Ramos (cell line): ENCODE data around the gene PEPD.

ENCODE experiments used
- in situ Hi-C: fragments of 300-500 bp; cut with MboI; formaldehyde crosslinking; loops from one replicate; pipeline ENCODE4 v1.14.3; 2022; ENCODE audit warnings: low sequenced_read_pairs; ENCODE audit not compliant: unreplicated experiment

PEPD gene

DNA sequence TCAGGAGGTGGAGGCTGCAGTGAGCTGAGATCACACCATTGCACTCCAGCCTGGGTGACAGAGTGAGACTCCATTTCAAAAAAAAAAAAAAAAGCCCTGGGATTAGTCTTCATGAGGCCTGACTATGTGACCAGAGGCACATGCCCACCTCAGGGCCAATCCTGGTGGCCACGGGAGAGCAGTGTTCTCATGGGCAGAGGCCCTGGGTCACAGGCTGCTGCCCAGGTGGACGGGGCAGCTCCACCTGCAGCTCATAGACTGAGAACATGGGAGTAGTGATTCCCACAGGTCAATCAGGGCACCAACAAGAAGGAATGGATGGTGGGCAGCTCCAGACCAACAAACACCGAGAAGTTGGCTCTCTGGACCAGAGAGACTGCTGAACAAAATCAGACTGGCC lies 26.1 kb upstream of the PEPD start:
- in situ Hi-C loops = no loop called here

DNA sequence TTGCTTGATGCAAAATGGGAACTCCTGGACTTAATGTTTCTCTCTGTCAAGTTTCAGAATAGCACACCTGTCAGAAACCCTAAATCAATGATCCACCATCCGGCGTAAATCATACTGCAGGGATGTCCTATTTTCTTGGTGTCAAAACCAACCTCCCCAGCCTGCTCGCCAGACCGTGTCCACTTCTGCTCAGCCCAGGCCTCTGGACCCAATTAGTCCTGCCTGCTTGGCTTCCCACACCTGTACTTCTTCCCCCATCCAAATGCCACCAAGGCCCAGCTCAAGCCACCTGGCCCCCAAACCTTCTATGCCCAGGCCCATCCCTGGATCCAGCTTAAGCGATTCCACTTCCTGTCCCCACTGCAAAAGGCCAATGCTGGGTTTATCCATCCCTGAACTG lies 25.1 kb upstream of the PEPD start:
- in situ Hi-C loops = no loop called here

DNA sequence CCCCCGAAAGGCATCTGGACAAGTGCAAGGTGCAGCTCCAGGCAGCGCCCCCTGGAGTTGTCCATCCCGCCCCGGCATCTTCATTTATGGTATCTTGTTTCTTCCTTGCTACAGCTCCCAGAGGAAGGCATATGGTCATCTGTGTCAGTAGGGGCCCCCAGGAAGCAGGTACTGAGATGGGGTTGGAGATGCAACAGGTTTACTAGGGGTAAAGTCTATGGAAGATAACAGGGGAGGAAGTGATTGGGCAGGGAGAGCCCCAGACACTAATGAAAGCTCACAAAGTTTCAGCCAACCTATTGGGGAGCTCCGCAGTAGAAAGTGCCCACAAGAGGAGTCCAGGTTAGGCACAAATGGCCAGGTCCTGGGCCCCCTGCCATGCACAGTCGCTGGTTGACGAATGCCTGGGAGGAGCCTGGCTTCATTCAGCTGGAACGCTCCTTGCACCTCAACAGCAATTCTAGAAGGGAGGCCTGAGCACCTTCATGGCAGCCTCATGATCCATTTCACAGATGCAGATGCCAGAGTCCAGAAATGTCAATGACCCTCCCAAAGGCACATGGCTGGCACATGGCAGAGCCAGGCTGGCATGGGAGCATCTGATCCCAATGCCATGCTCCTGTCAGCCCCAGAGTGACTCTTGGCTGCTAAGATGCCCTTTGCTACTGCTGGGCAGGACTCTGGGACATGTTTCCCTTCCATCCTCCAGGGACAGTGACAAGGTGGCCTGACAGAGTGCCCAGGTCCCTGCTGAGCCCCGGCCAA lies 23.8 kb upstream of the PEPD start:
- in situ Hi-C loops = no loop called here

DNA sequence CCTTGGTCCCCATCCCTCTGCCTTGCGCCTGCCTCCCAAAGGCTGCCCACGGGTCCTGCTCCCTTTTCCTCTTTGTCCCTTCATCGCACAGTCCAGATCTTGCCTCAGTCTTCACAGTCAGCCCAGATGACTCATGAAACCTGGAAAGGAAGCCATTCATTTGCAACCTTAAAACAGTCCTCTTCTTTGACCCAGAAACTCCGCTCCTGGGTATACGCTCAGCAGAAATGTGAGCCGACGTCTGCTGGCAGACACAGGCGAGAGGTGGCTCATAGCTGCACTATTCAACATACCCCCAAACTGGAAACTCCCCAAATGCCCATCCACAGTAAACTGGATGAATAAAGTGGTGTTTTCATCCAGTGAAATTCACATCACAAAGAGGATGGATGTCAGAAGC lies 13.6 kb upstream of the PEPD start:
- in situ Hi-C loops = no loop called here

DNA sequence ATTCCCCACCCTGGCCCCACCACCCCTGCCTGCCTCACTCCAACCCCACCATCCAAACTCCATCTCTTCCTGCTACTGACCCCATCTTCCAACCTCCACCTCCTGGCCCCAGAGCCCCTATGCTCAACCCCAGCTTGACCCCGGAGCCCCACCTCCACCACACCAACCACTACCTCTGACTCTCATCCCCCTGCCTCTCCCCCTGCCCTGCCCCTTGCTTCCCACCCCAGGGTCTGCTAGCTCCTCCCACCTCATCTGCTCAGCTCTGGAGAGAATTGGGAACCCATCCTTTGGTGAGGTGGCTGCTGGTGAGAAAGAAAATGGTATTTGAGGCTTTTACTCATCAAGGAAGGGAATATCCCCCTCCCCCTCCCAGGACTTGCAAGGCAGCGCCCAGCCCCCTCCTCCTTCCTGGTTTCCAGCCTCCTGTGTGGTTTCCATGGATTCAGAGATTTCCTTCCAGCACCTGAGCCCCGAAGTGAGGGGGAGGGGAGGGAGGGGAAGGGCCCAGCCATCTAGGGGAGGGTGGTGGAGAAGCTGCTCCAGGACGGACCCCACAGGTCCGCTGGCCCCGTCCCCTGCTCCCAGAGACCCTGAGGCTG lies 11.4 kb upstream of the PEPD start:
- in situ Hi-C loops = no loop called here

DNA sequence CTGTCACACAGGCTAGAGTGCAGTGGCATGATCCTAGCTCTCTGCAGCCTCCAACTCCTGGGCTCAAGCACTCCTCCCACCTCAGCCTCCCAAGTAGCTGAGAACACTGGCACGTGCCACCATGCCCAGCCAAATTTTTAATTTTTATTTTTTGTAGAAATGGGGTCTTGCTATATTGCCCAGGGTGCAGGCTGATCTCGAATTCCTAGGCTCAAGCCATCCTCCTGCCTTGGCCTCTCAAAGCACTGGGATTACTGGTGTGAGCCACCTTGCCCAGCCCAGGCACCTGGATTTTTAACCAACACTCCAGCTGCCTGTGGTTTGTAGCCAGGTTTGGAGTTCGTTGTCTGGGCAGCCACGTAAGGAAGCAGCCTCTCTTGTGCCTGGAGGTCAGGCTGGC lies 9.3 kb upstream of the PEPD start:
- in situ Hi-C loops = no loop called here

DNA sequence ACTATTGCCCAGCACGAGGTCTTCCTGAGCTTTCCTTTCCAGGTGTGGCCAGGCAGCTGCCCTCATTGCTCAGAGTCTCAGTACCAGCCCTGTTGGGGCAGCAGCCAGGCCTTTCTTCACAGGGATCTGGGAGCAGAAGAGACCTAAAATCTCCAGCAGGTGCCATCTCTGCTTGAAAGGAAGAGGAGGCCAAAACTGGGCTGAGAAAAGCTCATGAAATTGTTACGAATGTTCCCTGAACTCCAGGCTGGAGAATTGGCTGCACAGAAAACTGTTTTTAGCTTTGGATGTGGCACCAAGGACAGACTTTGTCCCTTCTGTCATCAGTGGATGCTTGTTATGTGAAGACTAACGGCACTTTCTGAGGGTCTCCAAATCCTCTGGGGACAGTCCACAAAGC lies 8.7 kb upstream of the PEPD start:
- in situ Hi-C loops = no loop called here

DNA sequence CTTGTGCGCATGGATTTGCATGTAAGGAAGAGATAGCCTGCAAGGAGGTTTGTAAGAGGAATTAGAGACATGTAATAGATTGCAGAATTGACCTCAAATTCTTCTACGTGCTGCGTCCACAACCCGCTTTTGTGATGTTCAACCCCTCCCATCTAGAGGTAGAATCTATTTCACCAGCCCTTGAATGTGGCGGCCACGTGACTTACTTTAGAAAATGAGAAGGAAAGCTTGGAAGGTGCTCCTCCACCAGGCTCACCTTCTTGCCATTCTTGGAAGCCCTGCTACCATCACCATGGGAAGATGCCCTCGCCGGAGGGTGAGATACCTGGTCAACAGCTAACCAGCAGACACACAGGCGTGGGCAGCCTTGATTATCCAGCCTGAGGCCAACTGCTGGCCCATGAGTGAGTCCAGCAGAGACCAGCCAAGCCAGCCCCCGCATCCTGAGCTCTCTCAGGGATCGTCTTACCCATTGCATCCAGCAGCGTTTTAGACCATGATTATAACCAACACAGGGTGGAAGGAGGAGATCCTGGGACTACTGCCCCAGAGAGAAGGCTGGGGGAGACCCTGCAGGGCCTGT lies 7.6 kb upstream of the PEPD start:
- in situ Hi-C loops = no loop called here

DNA sequence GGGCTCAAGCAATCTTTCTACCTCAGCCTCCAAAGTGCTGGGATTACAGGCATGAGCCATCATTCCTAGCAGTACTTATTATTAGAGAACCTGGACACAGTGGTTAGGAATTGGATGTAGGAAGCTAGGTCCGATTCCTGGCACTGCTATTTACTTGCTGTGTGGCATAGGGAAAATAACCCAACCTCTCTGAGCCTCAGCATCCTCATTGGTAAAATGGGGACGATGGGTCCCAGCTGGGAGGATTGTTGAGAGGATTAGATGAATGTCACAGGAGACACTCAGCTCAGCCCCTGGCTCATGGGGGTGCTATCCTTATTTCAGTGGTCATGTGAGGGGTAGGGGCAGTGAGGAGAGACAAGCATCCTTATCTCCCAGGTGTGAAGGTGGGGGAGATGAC lies 6.8 kb upstream of the PEPD start:
- in situ Hi-C loops = no loop called here

DNA sequence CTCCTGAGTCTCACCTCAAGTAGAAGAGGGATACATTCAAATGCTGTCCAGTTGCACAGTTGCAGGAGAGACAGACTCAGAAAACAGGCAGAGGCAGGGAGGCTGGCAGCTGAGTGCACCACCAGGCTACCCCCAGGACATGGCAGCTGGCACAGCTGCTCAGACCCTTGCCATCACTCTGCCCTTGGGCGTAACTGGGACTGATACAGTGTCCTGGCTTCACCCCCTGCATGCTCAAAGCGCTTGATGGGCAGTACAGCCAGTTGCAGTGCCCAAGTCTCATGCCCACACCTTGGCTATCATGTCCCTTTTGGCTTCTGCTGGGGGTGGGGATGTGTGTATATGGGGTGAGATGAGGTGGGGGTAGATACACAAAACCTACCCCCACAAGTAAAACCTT lies 5.5 kb upstream of the PEPD start:
- in situ Hi-C loops = no loop called here

DNA sequence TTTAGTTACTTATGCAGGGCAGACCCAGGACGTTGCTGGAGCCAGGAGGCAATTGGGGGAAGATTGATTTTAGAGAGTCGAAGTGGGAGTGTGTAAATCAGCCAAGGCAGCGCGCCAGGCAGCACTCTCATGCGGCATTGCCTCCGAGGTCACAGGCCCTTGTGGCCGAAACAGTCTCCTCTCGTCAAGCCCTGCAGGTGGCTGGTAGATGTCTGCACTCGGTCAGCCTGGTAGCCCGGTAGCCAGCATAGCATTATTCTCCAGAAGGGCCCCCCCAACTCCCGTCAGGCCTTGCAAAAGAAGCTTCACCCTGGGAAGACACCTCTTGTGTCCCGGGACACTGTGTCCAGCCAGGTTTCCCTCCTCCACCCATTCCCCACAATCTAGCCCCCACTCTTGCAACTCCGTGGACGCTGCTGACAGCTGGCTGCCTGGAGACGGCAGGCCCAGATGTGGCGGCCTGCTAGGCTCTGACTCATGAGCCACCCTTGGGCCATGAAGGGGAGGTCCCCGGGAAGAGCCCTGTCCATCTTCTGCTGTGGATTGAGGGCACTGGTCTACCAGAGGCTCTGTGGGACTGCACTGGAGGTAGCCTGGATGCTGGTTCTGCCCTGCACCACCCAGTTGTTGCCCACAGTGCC lies 2.6 kb upstream of the PEPD start:
- in situ Hi-C loops = no loop called here

DNA sequence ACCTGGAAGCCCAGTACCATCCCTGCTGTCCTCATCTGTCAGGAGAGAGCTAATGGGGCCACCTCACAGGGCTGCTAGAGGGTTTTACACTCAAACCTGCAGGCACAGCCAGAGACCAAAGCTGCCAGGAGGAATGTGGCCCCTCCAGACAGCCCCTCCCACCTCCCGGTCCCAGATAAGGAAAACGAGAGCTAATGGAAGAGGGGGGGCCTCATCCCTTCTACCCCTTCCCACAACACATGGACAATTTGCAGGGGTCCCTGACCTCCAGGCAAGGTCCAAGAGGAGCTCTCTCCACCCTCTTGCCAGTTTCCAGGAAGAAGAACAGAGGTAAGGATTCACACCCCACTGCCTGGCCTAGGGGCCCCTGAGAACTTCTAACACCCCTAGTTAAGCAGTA lies 1.6 kb upstream of the PEPD start:
- in situ Hi-C loops = no loop called here

DNA sequence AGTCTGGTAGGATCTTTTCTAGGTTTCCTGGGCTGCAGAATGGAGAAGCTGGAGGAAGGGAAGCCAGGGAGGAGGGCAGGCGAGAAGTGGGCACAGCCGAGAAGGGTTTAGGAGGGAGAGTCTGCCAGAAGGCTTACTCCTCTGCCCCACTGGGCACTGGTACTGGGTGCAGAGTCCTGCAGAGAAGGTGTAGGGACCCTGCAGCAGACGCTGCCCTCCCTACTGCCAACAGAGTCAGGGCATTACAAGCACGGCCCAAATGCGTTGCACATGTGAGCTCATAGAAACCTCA lies 726 bp upstream of the PEPD start:
- in situ Hi-C loops = no loop called here

DNA sequence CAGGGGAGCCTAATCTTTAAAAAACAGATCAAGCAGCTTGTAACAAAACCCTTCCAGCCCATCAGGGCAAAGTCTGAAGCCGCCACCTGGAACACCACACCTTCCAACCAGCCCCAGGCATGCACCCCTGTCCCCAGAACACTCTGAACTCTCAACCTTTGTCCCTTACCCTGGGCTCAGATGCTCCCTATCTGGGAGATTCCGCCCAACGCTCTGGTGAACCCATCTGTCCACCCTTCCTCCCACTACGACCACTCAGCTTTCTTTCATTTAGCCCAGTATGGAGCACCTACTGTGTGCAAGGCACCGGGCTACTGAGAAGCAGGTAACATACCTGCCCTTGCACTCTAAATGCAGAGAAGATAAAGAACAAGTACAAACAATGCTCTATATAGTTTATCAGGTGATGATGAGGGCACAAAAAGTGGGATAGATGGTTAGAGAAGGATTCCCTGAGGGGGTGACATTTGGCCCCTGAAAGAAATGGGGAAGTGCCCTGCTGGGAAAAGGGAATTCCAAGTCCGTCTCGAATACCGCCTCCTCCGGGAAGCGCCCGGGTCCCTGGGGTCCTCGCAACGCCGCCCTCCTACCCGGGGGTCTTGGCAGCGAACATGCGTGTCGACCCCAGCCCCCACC lies 629 bp downstream of the PEPD start:
- in situ Hi-C loops = no loop called here

DNA sequence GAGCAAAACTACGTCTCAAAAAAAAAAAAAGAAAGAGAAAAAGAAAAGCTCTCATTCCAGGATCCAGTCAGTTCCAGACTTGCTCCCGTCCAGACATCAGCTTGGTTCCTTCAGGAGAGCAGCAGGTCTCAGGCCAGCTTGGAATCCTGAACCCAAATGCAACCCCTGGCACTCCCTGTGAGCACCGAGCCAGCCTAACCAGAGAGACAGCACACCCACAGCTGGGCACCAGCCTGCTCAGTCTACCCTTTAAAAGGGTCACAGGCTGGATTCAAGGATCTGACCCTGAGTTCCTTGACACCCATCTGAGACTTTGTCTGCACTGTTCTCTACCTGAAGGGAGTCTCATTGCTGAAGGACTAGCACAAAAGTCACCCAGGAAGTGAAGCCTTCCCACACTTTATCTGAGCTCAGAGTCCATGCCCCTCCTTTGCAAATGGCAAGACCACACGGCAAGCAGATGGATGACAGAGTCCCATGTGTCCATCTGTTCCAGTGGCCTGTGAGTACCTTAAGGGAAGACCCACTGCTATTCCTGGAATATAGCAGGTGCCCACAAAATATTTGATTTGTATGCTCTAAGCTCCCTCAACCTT lies 1.4 kb downstream of the PEPD start:
- in situ Hi-C loops = no loop called here

DNA sequence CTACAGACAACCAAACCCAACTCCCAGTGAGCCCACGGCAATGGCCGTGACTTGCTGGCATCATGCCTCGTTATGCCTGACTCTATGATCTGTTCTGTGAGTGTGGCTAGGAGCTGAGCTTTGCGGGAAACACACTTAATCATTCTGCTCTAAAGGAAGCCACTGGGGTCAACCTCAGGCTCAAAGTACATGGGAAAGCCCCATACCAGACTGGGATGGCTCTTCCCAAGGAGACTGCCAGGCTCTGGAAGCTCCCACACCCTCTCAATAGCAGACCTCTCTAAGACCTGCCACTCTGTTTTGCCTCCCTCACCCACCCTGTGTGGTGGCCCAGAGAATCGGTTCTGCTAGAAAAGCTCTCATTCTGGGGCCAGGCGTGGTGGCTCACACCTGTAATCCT lies 2.2 kb downstream of the PEPD start:
- in situ Hi-C loops = no loop called here

DNA sequence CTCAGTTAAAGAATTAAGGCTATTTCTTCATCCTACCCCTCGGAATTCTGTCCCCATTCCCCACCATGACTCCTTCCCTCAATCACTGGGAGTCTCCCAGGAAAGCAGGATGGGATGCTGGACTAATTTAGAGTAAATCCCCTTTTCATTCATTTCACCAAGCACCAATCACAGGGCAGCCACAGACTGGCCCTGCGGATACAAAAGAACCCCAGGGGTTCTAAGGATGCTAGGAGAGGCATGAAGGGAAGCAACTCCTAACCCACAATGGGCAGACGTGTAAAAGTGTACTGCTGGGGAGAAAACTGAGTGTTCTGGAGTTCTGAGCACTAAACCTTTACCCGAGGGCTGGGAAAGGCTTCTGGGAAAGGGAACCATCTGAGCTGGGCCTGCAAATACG lies 3.0 kb downstream of the PEPD start:
- in situ Hi-C loops = no loop called here

DNA sequence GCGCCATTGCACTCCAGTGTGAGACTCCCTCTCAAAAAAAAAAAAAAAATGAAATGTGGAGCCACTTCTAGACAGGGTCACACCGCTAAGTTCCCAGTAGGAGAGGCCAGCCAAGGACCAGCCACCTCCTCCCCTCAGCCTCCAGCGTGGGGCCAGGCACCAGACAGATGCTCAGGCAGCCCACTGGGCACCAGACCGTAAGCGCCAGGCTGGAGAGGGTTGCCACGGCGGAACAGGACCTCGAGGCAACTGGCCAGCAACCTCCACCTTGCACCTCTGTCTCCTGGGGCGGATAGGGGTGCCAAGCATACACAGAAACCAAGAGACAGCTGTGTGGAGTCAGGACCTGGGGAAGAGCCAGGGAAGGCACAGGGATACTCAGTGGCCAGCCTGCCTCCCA lies 3.7 kb downstream of the PEPD start:
- in situ Hi-C loops = no loop called here

DNA sequence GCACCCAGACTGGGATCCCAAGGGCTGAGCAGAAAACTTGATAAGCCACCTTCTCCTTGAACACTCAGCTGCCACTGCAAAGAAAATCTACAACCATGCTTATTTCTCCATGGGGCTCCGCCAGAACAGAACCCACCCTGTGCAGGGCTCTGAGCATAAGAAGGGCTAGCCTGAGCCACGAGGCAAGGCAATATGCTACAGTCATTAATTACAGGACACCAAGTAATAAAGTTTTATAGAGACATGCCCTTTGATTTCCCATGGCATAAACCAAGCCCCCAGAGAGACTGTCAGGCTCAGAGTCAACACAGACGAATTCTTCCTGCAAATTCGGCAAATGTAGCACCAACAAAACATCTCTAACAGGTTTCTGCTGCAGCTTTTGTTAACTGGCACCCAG lies 5.7 kb downstream of the PEPD start:
- in situ Hi-C loops = no loop called here

DNA sequence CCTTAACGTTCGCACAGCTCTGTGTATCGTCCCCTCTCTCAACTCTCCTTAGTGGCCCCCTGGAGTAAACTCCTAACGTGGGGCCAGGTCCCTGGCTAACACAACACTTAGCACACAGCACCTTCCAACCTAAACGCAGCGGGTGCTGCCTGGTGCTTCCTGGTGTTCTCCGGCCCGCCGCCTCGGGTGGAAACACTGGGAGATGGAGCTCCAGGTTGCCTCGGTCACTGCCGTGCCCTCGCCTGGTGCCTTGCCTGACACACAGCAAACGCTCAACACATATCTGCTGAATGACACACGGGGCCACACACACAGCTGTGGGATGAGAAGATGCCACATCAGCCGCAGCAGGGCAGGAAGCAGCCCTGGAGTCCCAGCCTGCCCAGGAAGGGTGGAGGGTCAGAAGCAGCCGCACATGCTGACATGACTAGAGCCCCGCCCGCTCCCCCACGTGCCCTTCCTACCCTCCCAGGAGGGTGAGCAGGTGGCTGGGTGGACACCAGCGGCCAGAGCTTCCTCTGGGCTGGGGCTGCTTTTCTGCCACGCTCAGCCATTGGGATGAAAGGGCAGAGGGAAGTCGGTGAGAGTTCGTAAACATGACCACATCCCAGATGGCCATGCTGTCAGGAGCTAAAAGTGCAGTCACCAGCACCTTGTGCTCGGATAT lies 6.6 kb downstream of the PEPD start:
- in situ Hi-C loops = no loop called here
